ENCODE data around the gene PRAMEF12. TPM values are rescaled to one million over a fixed set of nuclear protein-coding genes. Genes with fewer than 3 reads are reported as not detected.

PRAMEF12 gene
- total RNA-seq, 1 donor from 2014 or later = not detected

DNA sequence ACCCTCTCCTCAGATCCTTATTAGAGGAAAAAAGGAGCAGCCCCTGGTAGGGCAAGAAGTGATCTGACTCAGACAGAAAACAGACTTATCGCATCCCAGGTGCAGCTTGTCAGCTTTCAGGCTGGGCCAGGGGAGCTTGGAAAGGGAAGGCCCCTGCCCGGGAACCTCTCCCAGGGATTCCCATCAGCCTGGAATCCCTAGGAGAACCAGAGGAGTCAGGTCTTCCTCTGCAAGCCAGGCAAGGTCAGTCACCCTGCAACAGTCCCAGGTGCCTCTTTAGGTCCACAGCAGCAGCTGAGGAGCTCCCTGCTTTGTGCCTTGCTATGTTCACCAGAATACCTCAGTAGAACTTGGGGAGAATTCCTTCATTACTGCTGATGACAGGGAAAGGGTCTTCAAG is 2.9 kb upstream of the PRAMEF12 start:
- H3K9me3 Mint-ChIP-seq = peaks cover 26% of the 10 kb centered on the region
- DNase-seq (ENCODE audit: low spot score in 2 of 2, unreplicated experiment in 2 of 2) = no peak
- H3K27me3 Mint-ChIP-seq (ENCODE audit: low read depth) = peaks cover 14% of the 10 kb centered on the region
- no peak overlapping the region for H3K4me3 Mint-ChIP-seq
- no peak overlapping the region for H3K27ac Mint-ChIP-seq
- no peaks in the 10 kb centered on the region for H3K4me1 Mint-ChIP-seq
- H3K36me3 Mint-ChIP-seq = no peaks in the 10 kb centered on the region
- TF ChIP-seq, protein P1, sequence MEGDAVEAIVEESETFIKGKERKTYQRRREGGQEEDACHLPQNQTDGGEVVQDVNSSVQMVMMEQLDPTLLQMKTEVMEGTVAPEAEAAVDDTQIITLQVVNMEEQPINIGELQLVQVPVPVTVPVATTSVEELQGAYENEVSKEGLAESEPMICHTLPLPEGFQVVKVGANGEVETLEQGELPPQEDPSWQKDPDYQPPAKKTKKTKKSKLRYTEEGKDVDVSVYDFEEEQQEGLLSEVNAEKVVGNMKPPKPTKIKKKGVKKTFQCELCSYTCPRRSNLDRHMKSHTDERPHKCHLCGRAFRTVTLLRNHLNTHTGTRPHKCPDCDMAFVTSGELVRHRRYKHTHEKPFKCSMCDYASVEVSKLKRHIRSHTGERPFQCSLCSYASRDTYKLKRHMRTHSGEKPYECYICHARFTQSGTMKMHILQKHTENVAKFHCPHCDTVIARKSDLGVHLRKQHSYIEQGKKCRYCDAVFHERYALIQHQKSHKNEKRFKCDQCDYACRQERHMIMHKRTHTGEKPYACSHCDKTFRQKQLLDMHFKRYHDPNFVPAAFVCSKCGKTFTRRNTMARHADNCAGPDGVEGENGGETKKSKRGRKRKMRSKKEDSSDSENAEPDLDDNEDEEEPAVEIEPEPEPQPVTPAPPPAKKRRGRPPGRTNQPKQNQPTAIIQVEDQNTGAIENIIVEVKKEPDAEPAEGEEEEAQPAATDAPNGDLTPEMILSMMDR (IDR thresholded peaks at IDR 0.05; ENCODE audit: unreplicated experiment) = no peak

DNA sequence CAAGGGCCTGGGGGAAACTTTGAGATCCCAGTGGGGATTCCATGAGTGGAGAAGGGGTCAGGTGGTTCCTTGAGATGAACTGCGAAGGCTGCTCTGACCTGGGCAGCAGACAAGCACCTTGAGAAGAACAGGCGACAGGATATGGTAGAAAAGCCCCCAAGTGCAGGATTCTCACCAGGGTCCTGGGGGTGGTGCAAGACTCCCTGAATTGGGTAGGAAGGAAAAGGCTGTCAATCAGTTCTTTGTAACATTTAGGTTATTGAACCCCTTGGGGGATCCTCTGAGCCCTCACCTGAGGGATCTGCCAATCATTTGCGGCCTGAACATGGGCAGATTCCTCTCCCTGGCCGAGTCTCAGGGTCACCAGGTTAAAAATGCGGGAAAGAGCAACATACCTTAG is 2.4 kb upstream of the PRAMEF12 start:
- Mint-ChIP-seq H3K4me3 (no peak overlapping the region), H3K36me3 (no peaks in the 10 kb centered on the region), H3K4me1 (no peaks in the 10 kb centered on the region), H3K27me3 (ENCODE audit: low read depth) (peaks cover 14% of the 10 kb centered on the region), H3K9me3 (peaks cover 26% of the 10 kb centered on the region), H3K27ac (no peak overlapping the region)
- TF ChIP-seq, protein P1 (IDR thresholded peaks at IDR 0.05; ENCODE audit: unreplicated experiment) = no peak
- DNase-seq (ENCODE audit: low spot score in 2 of 2, unreplicated experiment in 2 of 2) = no peak

DNA sequence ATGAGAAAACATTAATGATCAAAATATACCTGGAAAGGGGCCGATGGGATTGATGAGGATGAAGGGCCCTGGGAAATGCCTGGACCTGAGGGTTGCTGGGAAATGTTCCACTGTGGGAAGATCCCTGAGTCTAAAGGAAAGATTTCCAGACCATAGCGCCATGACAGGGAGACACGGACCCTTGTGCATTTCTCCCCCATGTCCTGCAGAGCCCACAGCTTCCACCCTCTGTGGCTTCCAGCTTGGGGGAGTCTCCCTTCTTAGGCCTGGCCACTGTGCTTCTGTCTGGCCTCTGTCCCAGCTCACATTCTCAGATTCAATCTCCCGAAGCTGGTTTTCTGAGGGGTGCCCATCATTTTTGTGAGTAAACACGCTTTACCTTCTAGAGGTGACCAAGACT is 1.0 kb upstream of the PRAMEF12 start:
- H3K9me3 Mint-ChIP-seq = peaks cover 17% of the 10 kb centered on the region
- no peak for DNase-seq (ENCODE audit: low spot score in 2 of 2, unreplicated experiment in 2 of 2)
- TF ChIP-seq, protein P1 (IDR thresholded peaks at IDR 0.05; ENCODE audit: unreplicated experiment) = no peak
- no peaks in the 10 kb centered on the region for H3K36me3 Mint-ChIP-seq
- no peaks in the 10 kb centered on the region for H3K4me1 Mint-ChIP-seq
- peaks cover 11% of the 10 kb centered on the region for H3K27me3 Mint-ChIP-seq (ENCODE audit: low read depth)
- H3K4me3 Mint-ChIP-seq = no peak overlapping the region
- no peak overlapping the region for H3K27ac Mint-ChIP-seq

DNA sequence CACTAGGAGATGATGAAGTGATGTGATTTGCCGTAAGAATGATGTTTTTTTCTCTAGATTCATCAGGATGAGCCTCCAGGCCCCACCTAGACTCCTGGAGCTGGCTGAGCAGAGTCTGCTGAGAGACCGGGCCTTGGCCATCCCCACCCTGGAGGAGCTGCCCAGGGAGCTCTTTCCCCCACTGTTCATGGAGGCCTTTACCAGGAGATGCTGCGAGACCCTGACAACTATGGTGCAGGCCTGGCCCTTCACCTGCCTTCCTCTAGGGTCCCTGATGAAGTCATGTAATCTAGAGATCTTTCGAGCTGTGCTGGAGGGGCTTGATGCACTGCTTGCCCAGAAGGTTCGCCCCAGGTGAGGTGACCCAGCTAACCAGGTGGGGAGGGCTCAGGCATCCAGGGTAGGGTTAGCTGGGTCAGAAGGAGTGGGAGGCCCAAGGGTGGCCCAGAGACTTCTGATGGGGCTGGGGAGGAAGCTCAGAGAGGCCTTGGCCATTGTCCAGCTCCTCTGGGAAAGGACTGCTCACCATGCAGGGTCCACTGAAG is 1.3 kb downstream of the PRAMEF12 start:
- Mint-ChIP-seq H3K27ac (no peak overlapping the region), H3K4me1 (no peaks in the 10 kb centered on the region), H3K27me3 (ENCODE audit: low read depth) (peaks cover 9% of the 10 kb centered on the region), H3K9me3 (peaks cover 14% of the 10 kb centered on the region), H3K36me3 (no peaks in the 10 kb centered on the region), H3K4me3 (no peak overlapping the region)
- TF ChIP-seq, protein P1 (IDR thresholded peaks at IDR 0.05; ENCODE audit: unreplicated experiment) = no peak
- DNase-seq (ENCODE audit: low spot score in 2 of 2, unreplicated experiment in 2 of 2) = no peak

DNA sequence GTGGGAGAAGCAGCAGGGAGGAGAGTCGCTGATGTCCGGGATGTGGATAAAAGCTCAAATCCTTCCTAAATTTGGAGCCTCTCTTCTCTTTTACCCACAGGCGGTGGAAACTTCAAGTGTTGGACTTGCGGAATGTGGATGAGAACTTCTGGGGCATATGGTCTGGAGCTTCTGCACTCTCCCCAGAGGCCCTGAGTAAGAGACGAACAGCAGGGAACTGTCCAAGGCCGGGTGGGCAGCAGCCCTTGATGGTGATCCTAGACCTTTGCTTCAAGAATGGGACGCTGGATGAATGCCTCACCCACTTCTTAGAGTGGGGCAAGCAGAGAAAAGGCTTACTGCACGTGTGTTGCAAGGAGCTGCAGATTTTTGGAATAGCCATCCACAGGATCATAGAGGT is 1.9 kb downstream of the PRAMEF12 start:
- H3K4me1 Mint-ChIP-seq = no peaks in the 10 kb centered on the region
- TF ChIP-seq, protein P1 (IDR thresholded peaks at IDR 0.05; ENCODE audit: unreplicated experiment) = no peak
- H3K9me3 Mint-ChIP-seq = peaks cover 14% of the 10 kb centered on the region
- no peak for DNase-seq (ENCODE audit: low spot score in 2 of 2, unreplicated experiment in 2 of 2)
- H3K27me3 Mint-ChIP-seq (ENCODE audit: low read depth) = peaks cover 5% of the 10 kb centered on the region
- no peak overlapping the region for H3K4me3 Mint-ChIP-seq
- no peaks in the 10 kb centered on the region for H3K36me3 Mint-ChIP-seq
- no peak overlapping the region for H3K27ac Mint-ChIP-seq

Data from mesothelial cell of epicardium (in vitro differentiated cells).